HUES6 (cell line): ENCODE results near the gene RNU1-2.
"Not testable (repeated sequence)": the region's sequence is repeated elsewhere in the genome, so short reads cannot be mapped to it uniquely, and the experiment has no call there.

Experiments
- H3K27ac ChIP-seq: 2 replicates; pipeline ENCODE4 v1.7.0; 2013; ENCODE audit warnings: low read depth, mild to moderate bottlenecking, low read length, inconsistent platforms
- H3K27me3 ChIP-seq: 2 replicates; pipeline ENCODE4 v1.6.1; 2013; ENCODE audit warnings: low read length; ENCODE audit not compliant: control insufficient read depth, insufficient read depth
- H3K36me3 ChIP-seq: 2 replicates; pipeline ENCODE4 v1.6.1; 2013; ENCODE audit warnings: low read length; ENCODE audit not compliant: control insufficient read depth, insufficient read depth
- H3K4me1 ChIP-seq: 2 replicates; pipeline ENCODE4 v1.6.1; 2013; ENCODE audit warnings: low read length; ENCODE audit not compliant: control insufficient read depth, insufficient read depth
- H3K4me3 ChIP-seq: 2 replicates; pipeline ENCODE4 v1.5.1; 2013; ENCODE audit warnings: low read depth, low read length
- H3K9ac ChIP-seq: one replicate; pipeline ENCODE4 v1.6.1; 2013; ENCODE audit warnings: mild to moderate bottlenecking, low read length
- H3K9me3 ChIP-seq: 2 replicates; pipeline ENCODE4 v1.6.1; 2013; ENCODE audit warnings: low read depth, low read length; ENCODE audit not compliant: control insufficient read depth, insufficient read depth

RNU1-2 gene

GRCh38 chr1:16922466-16922865 is 26.7 kb downstream of the RNU1-2 start:
- no peak overlapping the region for H3K27ac ChIP-seq
- no peaks in the 10 kb centered on the region for H3K27me3 ChIP-seq
- no peaks in the 10 kb centered on the region for H3K9me3 ChIP-seq
- peak overlapping the region; percentile 5 for H3K9ac ChIP-seq
- H3K4me3 ChIP-seq: peak overlapping the region; percentile 59
- H3K36me3 ChIP-seq: peaks cover 13% of the 10 kb centered on the region; the same call in 1 of the 2 replicates
- H3K4me1 ChIP-seq: peaks cover 34% of the 10 kb centered on the region

GRCh38 chr1:16922885-16923431 is 27.2 kb downstream of the RNU1-2 start:
- Histone ChIP-seq H3K27ac (no peak overlapping the region), H3K4me3 (peak overlapping the region; percentile 59; the same call in 1 of the 2 replicates)

GRCh38 chr1:16924216-16924918 is 28.6 kb downstream of the RNU1-2 start:
- H3K27me3 ChIP-seq: no peaks in the 10 kb centered on the region
- no peak overlapping the region for H3K27ac ChIP-seq
- H3K9ac ChIP-seq: no peak overlapping the region
- H3K36me3 ChIP-seq: peaks cover 13% of the 10 kb centered on the region; the same call in 1 of the 2 replicates
- H3K9me3 ChIP-seq: no peaks in the 10 kb centered on the region
- no peak overlapping the region for H3K4me3 ChIP-seq
- peaks cover 34% of the 10 kb centered on the region for H3K4me1 ChIP-seq

More at GRCh38 chr1:16922885-16923431, 27.2 kb downstream of the RNU1-2 start:
- no peaks in the 10 kb centered on the region for H3K9me3 ChIP-seq
- H3K9ac ChIP-seq: no peak overlapping the region
- peaks cover 34% of the 10 kb centered on the region for H3K4me1 ChIP-seq
- H3K36me3 ChIP-seq: peaks cover 13% of the 10 kb centered on the region; the same call in 1 of the 2 replicates
- H3K27me3 ChIP-seq: no peaks in the 10 kb centered on the region

- no peak overlapping the region for H3K9ac ChIP-seq
- H3K9me3 ChIP-seq: no peaks in the 10 kb centered on the region
- H3K27ac ChIP-seq: peak overlapping the region; percentile 12; the same call in 1 of the 2 replicates
- H3K36me3 ChIP-seq: peaks cover 13% of the 10 kb centered on the region; the same call in 1 of the 2 replicates
- peaks cover 39% of the 10 kb centered on the region for H3K4me1 ChIP-seq
- H3K27me3 ChIP-seq: no peaks in the 10 kb centered on the region
- no peak overlapping the region for H3K4me3 ChIP-seq
Measured at GRCh38 chr1:16924919-16925477, 29.2 kb downstream of the RNU1-2 start.

- Histone ChIP-seq H3K9ac (no peak overlapping the region), H3K36me3 (peaks cover 20% of the 10 kb centered on the region), H3K4me3 (no peak overlapping the region), H3K4me1 (peaks cover 40% of the 10 kb centered on the region), H3K9me3 (no peaks in the 10 kb centered on the region), H3K27me3 (no peaks in the 10 kb centered on the region), H3K27ac (peak overlapping the region; percentile 12; the same call in 1 of the 2 replicates)
Measured at GRCh38 chr1:16925635-16926490, 30.1 kb downstream of the RNU1-2 start.

GRCh38 chr1:16926491-16927073 is 30.8 kb downstream of the RNU1-2 start:
- H3K27me3 ChIP-seq: no peaks in the 10 kb centered on the region
- H3K9ac ChIP-seq: no peak overlapping the region
- H3K4me1 ChIP-seq: peaks cover 35% of the 10 kb centered on the region
- H3K9me3 ChIP-seq: no peaks in the 10 kb centered on the region
- peaks cover 27% of the 10 kb centered on the region for H3K36me3 ChIP-seq
- H3K27ac ChIP-seq: no peak overlapping the region
- H3K4me3 ChIP-seq: no peak overlapping the region

GRCh38 chr1:16927256-16927655 is 31.5 kb downstream of the RNU1-2 start:
- H3K9ac ChIP-seq: no peak overlapping the region
- H3K27ac ChIP-seq: no peak overlapping the region
- H3K9me3 ChIP-seq: no peaks in the 10 kb centered on the region
- no peaks in the 10 kb centered on the region for H3K27me3 ChIP-seq
- peaks cover 30% of the 10 kb centered on the region for H3K4me1 ChIP-seq
- peaks cover 30% of the 10 kb centered on the region for H3K36me3 ChIP-seq
- H3K4me3 ChIP-seq: no peak overlapping the region

GRCh38 chr1:16927711-16928485 is 32.1 kb downstream of the RNU1-2 start:
- no peak overlapping the region for H3K9ac ChIP-seq
- no peak overlapping the region for H3K4me3 ChIP-seq
- H3K36me3 ChIP-seq: peaks cover 36% of the 10 kb centered on the region
- no peaks in the 10 kb centered on the region for H3K27me3 ChIP-seq
- H3K9me3 ChIP-seq: no peaks in the 10 kb centered on the region
- H3K4me1 ChIP-seq: peaks cover 27% of the 10 kb centered on the region
- no peak overlapping the region for H3K27ac ChIP-seq

GRCh38 chr1:16929146-16930041 is 33.6 kb downstream of the RNU1-2 start:
- H3K27ac ChIP-seq, H3K27me3 ChIP-seq, H3K4me3 ChIP-seq, H3K9me3 ChIP-seq: not testable (repeated sequence)
- Histone ChIP-seq H3K9ac (peak overlapping the region; percentile 3), H3K4me1 (peaks cover 22% of the 10 kb centered on the region), H3K36me3 (peaks cover 42% of the 10 kb centered on the region)
